Cerebellar cortex (tissue), 1 donor: ENCODE measurements around the gene INTS6L.
A peak's percentile ranks its signal among the peaks of the same experiment; 100 is the strongest.
"Not testable (repeated sequence)": the region's sequence is repeated elsewhere in the genome, so short reads cannot be mapped to it uniquely, and the experiment has no call there.

Experiments used
- DNase-seq: peaks from one replicate; pipeline ENCODE4 v3.0.0-alpha.2; 2015; ENCODE audit warnings: low spot score

Gene INTS6L

DNA sequence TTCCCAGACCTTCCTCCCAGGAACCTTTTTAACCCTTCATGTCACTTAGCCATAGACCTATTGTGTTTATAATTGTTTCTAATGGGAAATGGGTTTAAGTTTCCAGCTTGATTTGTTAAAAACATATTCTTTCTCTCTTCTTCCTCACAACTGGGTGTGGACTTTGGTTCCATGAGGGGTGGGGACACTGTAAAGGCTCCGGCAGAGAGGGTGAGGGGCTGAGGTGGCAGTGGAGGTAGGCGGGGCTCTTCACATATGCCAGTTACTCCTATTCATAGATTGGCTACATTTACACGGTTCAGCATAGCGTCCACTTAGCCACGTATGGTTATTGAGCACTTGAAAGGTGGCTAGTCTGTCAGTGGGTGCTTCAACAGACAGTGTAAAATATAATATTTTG, 7.8 kb downstream of the INTS6L start:
- no peak for DNase-seq

DNA sequence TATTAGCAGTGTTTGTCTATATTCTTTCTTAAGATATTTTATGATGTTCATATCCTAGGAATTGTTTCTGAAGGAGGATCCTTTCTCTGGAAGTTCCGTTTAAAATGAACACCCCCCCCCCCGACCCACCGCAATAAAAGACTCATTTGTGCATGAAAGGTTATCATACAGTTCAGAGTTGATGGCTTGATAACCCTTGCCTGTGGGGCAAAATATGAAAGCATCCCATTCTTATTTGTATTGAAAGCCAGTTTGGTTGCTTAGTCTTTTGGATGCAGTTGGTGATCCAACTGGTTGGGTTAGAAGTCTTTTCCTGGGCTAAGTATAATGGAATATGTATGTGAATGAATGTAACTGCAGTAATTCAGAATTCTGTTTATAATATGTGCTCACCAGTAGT, 8.3 kb downstream of the INTS6L start:
- no peak for DNase-seq

DNA sequence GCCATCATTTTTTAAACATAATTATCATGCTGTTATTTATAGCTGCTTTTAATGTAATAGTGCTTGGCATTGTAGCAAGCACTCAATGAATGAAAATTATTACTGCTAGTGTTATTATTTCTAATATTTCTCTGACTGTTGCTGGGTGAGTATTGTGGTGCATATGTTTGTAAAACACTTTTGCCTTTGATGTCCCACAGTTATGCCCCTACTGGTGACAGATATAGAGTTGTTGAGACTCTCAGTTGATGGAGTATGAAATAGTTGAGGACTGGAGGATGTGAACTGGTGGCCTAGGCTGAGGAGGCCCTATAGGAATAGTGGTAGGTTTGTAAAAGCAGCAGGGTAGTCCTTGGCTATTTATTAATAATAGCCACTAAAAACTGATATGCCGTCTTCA, 9.6 kb downstream of the INTS6L start:
- DNase-seq = no peak

DNA sequence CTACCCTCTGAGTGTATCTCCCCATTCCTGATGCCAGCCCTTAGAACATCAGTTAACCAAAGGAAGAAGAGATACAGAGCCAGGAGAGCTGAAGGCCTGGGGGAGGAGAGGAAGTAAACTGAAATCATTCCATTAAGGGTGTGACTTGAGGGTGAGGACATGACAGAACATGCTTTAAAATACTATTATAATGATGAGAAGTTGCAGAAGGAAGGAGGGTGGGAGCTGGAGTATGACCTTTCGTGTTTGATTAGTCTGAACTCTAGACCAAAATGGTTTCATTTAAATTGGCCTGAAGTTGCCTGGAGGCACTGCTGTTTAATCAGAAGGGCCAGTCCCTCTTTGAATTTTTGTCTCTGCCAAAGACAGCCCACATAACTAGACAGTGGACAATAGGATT, 11.4 kb downstream of the INTS6L start:
- DNase-seq = no peak

DNA sequence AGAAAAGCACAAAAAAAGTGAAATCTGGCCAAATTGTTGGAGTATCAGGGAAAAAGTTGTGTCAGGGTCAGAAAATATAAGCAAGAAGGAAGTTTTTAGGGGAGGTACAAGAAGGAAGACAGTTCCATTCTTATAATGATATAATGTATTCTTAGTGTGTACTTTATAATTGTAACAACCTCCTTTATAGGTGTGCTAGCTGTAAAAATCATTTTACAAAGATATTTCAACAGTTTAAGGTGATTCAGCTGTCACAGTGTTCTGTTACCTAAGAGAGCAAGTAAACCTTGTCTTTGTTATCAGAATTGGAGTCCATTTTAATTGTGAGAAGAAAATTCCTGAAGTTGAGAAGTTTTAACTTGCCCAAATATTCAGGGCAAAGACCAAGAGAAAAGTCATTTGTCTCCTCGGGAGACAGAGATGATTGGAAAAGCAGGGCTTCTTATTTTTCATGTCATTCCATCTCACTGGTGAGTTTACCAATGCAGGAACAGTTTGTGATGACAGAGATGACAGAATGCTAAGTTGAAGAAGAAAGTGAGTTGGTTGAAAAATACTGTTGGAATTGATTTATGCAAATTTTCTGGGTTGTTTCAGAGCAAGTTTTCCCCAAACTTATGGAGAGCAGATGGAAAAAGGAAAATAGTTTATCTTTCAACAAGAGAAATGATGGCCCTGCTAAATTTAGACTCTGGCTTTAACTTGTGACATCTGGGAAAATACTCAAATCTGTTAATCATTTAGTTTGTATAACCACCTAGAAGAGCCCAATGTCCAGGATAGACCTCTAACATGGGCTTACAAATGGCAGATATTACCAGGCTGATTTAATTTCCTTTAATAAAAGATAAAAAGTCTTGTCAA, 14.8 kb downstream of the INTS6L start:
- DNase-seq = no peak

DNA sequence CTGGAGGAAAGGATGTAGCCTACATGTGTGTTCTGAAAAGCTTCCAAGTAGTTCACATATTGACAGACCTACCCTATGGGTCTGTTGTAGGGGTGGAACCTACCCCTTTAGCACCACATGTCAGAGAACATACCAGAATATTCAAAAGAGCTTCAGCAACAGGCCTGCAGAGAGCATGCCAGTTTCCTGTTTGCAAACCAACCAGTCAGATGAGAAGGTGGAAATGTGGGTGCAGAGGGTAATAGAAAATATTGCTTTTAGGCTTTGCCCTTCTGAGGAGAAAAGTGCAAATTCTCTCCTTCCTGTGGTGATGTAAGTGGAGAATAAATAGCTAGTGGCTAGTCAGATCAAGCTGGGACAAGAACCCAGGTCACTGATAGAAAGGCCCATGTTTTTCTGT, 16.4 kb downstream of the INTS6L start:
- DNase-seq = no peak

DNA sequence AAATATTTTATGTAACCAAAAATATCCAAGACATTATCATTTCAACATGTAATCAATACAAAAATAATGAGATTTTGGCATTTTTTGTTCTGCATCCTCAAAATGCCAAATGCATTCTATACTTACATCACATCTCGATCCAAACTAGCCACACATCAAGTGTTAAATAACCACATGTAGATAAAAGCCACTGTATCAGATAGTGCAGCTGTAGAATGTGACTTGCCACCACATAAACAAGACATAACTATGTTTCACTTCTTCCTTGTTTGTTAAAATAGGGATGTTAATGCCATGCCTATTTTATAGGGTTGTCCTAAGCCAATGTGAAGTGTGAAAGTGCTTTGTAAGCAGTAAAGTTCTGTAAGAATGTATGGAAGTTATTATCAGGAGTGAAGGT, 20.9 kb downstream of the INTS6L start:
- DNase-seq = no peak

DNA sequence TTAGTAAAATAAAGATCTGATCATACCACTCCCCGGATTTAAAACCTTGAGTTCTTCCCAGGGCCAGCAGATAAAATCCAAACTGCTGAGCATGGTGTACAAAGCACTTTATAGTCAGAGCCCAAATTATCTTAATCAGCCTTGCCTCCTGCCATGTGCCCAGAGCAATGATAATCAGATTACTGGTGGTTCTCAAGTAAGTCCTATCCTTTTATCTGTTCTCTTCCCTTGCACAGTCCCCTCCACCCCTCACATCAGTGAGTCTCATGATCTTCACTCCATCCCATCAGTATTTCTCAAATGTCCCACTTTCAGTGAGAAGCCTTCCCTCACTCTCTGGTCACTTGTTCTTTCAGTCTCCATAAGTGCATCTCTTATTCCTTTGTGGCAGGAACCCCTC, 22.7 kb downstream of the INTS6L start:
- no peak for DNase-seq

DNA sequence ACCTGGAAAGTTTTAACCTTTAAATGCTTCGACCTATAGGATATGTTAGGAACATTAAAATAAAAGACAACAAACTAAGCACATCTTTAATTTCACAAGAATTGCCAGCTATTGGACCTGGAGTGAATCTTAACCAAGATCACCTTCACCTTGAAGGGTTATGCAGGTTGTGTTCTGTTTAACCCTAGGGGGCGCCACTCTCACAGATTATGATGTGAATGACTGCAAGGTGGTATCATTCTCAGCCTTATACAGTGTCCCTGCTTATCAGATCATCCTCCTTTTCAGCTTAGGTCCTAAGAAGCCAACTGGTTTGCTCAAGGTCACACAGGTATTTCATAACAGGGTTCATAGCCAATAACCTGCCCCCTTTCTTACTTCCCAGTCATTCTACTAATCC, 23.5 kb downstream of the INTS6L start:
- peak; percentile 15 for DNase-seq

DNA sequence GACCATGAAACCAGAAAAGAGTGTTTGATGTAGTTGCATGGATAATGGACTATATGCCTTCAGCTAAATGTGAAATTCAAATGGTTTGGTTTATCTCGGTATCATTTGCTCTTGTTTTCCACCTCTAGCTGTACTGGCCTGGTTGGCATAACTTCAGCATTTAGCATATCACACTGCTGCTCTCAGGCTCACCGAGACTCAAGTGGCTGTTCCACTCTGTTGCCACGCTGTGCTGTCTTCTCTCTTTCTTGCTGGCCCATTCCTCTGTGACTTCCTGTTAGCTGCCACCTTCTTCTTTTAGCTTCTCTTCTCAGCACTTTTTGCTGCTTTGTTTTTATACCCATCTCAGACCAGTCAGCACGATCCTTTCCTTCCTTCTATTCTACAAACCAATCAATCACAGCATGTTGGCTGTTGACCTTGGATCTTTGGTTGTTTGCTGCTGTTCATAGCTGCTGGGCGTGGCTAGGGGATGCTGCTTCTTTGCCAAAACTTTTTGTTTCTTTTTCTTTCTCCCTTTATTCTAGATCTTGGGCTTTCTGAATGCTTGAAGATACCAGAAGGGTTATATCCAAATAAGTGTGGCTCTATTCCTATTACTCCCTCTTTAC, 24.0 kb downstream of the INTS6L start:
- peak; percentile 34 for DNase-seq

DNA sequence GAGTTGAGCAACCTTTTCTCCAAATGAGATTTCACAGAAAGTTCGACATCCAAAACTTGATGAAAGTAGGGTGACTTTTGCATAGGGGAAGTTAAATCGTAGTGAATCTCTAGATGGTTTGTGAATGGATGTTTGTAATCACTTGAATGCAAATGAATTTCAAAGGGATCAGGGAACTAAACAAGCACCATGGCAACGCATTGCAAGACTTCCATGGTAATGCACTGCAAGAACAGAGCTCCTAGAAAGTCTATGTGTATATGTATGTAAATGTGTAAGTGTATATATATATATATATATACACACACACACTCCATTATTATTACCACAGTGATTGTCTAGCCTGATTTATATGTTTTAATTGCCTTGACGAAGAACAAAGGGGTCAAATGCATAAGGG, 27.3 kb downstream of the INTS6L start:
- no peak for DNase-seq

DNA sequence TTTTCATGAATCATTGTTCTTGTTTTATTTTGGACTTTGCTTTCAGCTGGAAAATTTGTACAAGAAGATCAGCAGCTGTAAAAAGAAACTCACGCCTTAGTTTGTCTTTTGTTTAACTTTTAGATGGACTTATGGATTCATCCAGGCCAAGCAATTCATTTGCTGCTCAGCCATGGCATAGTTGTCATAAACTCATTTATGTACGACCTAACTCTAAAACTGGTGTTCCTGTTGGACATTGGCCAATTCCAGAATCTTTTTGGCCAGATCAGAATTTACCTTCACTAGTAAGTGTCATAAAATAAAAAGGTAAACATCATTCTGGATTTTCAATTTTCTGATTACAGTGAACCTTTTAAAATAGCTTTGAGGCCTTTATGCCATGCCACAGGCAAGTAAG, 29.1 kb downstream of the INTS6L start:
- DNase-seq = no peak

DNA sequence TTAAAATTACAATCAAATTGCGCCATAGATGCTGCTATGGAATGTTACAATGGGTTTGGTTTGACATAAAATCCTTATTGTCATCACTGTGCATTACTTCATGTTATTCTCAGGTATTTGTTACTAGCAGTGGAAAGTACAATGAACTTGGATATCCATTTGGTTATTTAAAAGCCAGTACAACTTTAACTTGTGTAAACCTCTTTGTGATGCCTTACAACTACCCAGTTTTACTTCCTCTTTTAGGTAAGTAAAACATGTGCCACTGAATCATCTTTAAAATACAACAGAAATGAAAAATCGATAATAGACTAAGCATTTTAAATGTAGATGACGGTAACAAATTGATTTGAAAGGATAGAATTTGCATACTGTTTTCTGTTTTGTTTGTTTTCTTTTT, 35.6 kb downstream of the INTS6L start:
- DNase-seq = no peak

DNA sequence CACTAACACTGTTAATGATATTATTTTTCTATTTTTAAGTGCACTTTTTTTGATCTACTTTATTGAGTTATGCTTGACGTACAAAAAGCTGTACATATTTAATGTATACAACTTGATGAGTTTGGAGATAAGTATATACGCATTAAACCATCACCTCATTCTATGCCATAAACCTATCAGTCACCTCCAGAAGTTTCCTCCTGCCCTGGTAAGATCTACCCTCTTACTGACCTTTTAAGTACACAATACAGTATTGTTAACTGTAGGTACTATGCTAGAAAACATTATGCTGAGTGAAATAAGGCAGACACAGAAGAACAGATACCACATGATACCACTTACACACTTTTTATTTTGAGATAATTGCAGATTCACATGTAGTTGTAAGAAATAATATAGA, 36.9 kb downstream of the INTS6L start:
- no peak for DNase-seq

DNA sequence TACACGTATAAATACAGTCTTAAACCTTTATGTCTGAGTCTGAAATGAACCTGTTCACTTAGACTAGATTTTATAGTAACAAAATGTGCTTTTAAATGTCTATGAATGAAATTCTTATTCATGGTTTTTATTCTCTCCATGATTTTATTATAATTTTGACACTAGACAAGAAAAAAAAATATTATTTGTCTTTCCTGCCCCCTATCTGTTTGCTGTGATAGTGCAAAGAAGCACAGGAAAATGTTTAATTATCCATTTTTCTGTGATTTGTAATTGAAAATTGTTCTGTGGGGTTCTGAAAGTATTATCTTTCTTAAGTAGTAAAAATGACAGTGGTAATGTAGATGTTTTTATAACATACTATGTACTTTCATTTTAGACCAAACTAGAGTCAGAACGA, 52.0 kb downstream of the INTS6L start:
- DNase-seq = no peak

DNA sequence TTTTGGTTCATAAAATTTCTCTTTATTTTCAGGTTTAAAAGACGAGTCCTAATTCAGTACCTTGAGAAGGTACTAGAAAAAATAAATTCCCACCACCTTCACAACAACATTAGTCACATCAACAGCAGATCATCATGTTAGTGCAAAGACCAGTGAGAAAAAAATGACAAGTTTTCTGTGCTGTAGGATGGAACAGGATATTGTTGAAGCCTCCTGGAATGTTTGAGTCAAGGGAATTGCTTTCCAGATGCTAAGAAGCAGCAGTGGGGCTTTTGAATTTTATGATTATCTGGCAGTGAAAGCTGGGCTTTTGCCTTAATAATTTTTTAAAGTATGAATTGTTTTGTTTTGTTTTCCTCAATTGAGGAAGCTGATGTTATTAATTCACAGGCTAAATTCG, 61.0 kb downstream of the INTS6L start:
- no peak for DNase-seq

DNA sequence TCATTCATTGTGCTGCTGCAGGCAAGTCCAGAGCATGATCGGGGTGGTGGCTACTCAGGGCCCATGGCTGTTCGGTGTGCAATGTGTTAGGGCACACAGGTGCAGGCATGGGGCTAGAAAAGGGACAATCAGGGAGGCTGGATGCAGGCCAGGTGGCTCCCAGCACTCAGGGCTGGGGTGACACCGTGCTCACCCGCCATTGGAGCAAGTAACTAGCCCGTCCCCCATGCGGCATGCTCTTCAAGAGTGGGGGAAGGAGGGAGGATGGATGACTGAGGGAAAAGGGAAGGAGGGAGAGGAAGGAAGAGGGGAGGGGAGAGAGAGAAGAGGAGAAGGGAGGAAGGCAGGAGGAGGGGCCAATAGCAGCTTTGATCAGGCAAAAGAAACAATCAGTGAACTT, 64.7 kb downstream of the INTS6L start:
- no peak for DNase-seq

DNA sequence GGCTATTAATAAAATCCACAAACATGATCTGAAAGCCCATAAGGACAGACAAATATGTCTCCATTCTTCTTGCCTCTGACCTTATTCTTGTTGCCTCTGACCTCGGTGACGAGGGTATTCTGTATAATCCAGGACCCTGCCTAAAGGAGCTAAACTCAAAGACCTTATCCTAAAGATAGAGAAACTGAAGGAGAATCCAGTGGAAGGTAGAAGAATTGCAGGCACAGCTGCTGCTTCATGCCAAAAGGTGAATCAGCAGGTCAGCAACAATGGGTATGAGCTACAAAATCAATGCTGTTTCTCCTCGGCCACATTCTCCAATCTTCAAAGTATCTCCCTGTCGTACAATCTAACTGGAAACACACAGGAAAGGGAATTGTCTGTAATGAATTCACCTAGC, 71.4 kb downstream of the INTS6L start:
- no peak for DNase-seq

DNA sequence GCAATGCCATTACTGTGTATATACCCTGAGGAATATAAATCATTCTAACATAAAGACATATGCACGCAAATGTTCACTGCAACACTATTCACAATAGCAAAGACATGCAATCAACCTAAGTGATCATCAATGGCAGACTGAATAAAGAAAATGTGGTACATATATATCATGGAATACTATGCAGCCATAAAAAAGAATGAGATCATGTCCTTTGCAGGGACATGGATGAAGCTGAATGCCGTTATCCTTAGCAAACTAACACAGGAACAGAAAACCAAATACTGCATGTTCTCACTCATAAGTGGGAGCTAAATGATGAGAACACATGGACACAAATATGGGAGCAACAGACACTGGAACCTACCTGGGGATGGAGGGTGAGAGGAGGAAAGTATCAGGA, 73.6 kb downstream of the INTS6L start:
- DNase-seq = not testable (repeated sequence)

DNA sequence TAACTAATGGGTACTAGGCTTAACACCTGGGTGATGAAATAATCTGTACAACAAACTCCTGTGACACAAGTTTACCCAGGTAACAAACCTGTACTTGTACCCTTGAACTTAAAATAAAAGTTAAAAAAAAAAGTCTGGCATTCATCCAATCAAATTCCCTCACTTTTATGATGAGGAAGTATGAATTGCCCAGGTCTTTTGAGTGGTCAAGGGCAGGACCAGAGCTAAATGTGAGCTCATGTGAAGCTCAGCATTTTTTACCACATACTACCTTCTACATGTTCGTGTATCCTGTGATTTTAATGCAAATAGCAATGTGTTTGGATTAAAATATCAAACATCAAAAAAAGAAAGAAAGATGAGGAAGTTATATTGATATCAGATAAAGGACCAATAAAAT, 74.0 kb downstream of the INTS6L start:
- DNase-seq = not testable (repeated sequence)

DNA sequence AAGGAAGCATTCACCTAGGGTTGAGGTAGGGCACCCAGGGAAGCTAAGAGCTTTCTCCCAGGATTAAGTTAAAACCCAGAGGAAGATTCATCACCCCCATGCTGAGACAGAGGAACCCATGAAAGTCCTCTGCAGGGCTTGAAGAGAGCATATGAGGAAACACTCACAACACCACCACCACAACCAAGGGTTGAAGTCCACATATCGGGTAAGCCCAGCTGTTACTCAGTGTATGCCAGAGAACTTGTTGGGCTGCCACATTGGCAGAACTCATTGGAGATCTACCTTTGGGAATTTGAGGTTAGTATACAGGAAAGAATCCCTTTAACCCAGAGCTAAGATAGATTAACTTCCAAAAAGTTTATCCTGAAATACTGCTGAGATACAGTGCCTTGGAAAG, 75.1 kb downstream of the INTS6L start:
- DNase-seq = no peak

DNA sequence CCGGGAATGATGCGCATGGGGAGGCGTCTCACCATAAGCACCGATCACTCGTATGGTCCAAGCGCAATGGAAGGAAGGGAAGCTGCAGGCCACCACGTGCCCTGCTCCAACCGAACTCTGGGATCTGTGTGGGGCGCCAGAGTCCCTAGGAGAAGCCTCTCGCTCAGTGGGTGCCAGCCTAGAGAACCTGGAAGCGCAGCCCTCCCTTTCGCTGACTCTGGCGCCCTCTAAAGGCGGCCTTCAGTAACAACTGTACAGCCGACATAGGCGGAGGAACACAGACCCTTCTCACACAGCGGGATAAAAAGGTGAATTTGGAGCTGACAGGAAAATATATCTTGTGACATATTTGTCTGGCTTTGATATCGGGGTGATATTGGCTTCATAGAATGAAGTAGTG, 76.0 kb downstream of the INTS6L start:
- DNase-seq = peak; percentile 41

DNA sequence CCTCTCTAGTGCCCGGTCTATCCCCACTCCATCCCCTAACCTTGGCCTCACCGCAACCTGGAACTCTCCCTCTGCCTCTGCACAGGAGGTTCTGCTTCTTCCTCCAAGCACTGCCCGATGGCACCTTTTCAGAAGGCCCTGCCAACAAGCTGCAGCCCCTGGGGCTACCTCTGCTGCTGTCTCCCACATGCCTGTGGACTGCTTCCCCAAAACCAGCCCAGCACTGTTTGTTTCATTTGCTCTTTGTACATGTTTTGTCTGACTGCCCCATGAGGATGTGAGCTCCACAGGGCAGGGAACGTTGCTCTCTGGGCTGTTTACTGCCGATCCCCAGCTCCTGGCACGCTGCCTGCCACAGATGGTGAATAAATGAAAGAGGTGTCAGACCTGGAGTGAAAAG, 85.4 kb downstream of the INTS6L start:
- peak; percentile 71 for DNase-seq
